GM12873 (cell line): ENCODE results near the gene SMIM17.

Source experiments
- TF ChIP-seq, protein P1 (sequence below): IDR thresholded peaks from 2 replicates; pipeline ENCODE4 v1.5.1; 2012; ENCODE audit warnings: low read depth, mild to moderate bottlenecking, moderate library complexity, low read length, control low read depth; ENCODE audit not compliant: insufficient read depth; ENCODE audit errors: missing control alignments

Gene SMIM17

DNA sequence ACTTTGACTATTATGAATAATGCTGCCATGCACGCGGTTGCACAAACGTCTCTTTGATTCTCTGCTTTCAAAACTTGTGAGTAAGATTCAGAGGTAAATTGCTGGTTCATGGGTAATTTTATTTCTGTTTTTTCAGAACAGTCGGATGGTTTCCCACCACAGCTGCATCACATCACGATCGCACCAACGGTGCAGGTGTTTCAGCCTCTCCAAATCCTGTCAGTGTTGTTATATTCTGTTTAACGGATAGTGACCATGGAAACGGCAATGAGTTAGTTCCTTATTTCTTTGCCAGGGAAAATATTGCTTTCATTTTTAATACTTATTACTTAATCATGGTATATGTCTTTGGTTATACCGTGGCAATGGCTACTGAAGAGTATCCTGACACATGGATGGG lies 47.7 kb downstream of the SMIM17 start:
- TF ChIP-seq, protein P1, sequence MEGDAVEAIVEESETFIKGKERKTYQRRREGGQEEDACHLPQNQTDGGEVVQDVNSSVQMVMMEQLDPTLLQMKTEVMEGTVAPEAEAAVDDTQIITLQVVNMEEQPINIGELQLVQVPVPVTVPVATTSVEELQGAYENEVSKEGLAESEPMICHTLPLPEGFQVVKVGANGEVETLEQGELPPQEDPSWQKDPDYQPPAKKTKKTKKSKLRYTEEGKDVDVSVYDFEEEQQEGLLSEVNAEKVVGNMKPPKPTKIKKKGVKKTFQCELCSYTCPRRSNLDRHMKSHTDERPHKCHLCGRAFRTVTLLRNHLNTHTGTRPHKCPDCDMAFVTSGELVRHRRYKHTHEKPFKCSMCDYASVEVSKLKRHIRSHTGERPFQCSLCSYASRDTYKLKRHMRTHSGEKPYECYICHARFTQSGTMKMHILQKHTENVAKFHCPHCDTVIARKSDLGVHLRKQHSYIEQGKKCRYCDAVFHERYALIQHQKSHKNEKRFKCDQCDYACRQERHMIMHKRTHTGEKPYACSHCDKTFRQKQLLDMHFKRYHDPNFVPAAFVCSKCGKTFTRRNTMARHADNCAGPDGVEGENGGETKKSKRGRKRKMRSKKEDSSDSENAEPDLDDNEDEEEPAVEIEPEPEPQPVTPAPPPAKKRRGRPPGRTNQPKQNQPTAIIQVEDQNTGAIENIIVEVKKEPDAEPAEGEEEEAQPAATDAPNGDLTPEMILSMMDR, result no peak

- TF ChIP-seq, protein P1, result no peak
Observed at GRCh38 chr19:56692206-56692895, 49.4 kb downstream of the SMIM17 start.

- TF ChIP-seq, protein P1, result no peak
Observed at GRCh38 chr19:56699552-56699951, 56.6 kb downstream of the SMIM17 start.

- TF ChIP-seq, protein P1, result no peak
Observed at GRCh38 chr19:56701895-56702294, 58.9 kb downstream of the SMIM17 start.

- TF ChIP-seq, protein P1, result no peak
Observed at GRCh38 chr19:56705939-56706338, 63.0 kb downstream of the SMIM17 start.
